K562 (cell line): ENCODE results near the gene PRR16. TPM values are rescaled to one million over a fixed set of nuclear protein-coding genes. Genes with fewer than 3 reads are reported as not detected.
A peak's percentile ranks its signal among the peaks of the same experiment; 100 is the strongest.

Experiments used
- ATAC-seq: fragments of 200-7000 bp; cut with Tn5 transposase; 3 replicates; pipeline ENCODE4 v1.9.1; 2020; ENCODE audit warnings: moderate library complexity
- BruUV-seq: library from RNA; stranded (reverse); fragments of 400-500 nt; replicated peaks from 2 replicates; lab custom pipeline; 2021; lab: Mats Ljungman, UMichigan
- CTCF ChIA-PET: fragments of 300-600 bp; formaldehyde crosslinking; extraction: SDS; loops from one replicate; lab custom pipeline; 2021; ENCODE audit warnings: low intra/inter-chr PET ratio; lab: Yijun Ruan, JAX
- POLR2A ChIA-PET: fragments of 300-600, 350-650 bp; sonication (Branson Sonifier 250); formaldehyde crosslinking; extraction: SDS; loops from one replicate; lab custom pipeline; 2021; ENCODE audit warnings: antibody characterized with exemption, inconsistent platforms; lab: Yijun Ruan, JAX
- DNase-seq, 4 experiments: peaks; one replicate each; pipeline versions ENCODE4 v3.0.0 to v3.0.0-alpha.2; 2011 to 2018; ENCODE audit warnings: low spot score in 3 of 4, mixed read lengths in 3 of 4; ENCODE audit errors: extremely low read depth in 1 of 4
- FAIRE-seq: peaks from 2 replicates; lab custom pipeline; 2011; peaks lifted over from hg19 to GRCh38; lab: Jason Lieb, UNC
- H2AFZ ChIP-seq: 2 replicates; pipeline ENCODE4 v1.6.0; 2011; ENCODE audit warnings: low read depth, low read length, control low read depth, inconsistent platforms
- H3K27ac ChIP-seq: fragments of 200-600 bp; 3 replicates; pipeline ENCODE4 v1.8.0; 2011; ENCODE audit warnings: low read depth, mild to moderate bottlenecking, control low read depth, inconsistent platforms, low read length, moderate library complexity, mixed read lengths; ENCODE audit errors: extremely low read depth
- H3K27me3 ChIP-seq, 2 experiments: fragments of 300-600 bp in 1 of 2; 2 replicates in 1 of 2; 3 replicates in 1 of 2; pipeline versions ENCODE4 v1.6.0 to v1.8.0; 2011; ENCODE audit warnings: inconsistent platforms in 2 of 2, low read length in 2 of 2, mild to moderate bottlenecking in 1 of 2, mixed read lengths in 1 of 2, moderate library complexity in 1 of 2; ENCODE audit not compliant: control insufficient read depth in 2 of 2, insufficient read depth in 2 of 2
- H3K36me3 ChIP-seq: fragments of 300-600 bp; 3 replicates; pipeline ENCODE4 v1.8.0; 2011; ENCODE audit warnings: mild to moderate bottlenecking, low read length, inconsistent platforms; ENCODE audit not compliant: control insufficient read depth, insufficient read depth
- H3K4me1 ChIP-seq, 2 experiments: fragments of 200-600 bp in 1 of 2; replicated peaks in 1 of 2; 2 replicates in 1 of 2; 3 replicates in 1 of 2; pipeline versions ENCODE4 v1.5.1 to v1.8.0; 2011; ENCODE audit warnings: inconsistent platforms in 2 of 2, low read length in 2 of 2, mild to moderate bottlenecking in 1 of 2, mixed read lengths in 1 of 2, moderate library complexity in 1 of 2; ENCODE audit not compliant: control insufficient read depth in 2 of 2, insufficient read depth in 2 of 2
- H3K4me2 ChIP-seq: 2 replicates; pipeline ENCODE4 v1.6.1; 2011; ENCODE audit warnings: low read length, control low read depth, inconsistent platforms, mixed read lengths; ENCODE audit not compliant: insufficient read depth
- H3K4me3 ChIP-seq: fragments of 200-600 bp; sonication (generic), shearing (Covaris generic); 2 replicates; pipeline ENCODE4 v1.5.1; 2016; ENCODE audit warnings: control low read depth, inconsistent platforms
- H3K79me2 ChIP-seq: fragments of 200-600 bp; 3 replicates; pipeline ENCODE4 v1.8.0; 2011; ENCODE audit warnings: low read length, inconsistent platforms; ENCODE audit not compliant: control insufficient read depth, insufficient read depth
- H3K9ac ChIP-seq, 2 experiments: 2 replicates each; pipeline versions ENCODE4 v1.6.0 to v1.6.1; 2011; ENCODE audit warnings: low read depth in 2 of 2, low read length in 2 of 2, control low read depth in 1 of 2, inconsistent platforms in 1 of 2, mild to moderate bottlenecking in 1 of 2, mixed read lengths in 1 of 2; ENCODE audit not compliant: insufficient read depth in 1 of 2
- H3K9me1 ChIP-seq: one replicate; pipeline ENCODE4 v1.6.0; 2011; ENCODE audit warnings: inconsistent platforms, mild to moderate bottlenecking, low read length, moderate library complexity; ENCODE audit not compliant: control insufficient read depth, insufficient read depth
- H3K9me3 ChIP-seq: replicated peaks from 2 replicates; pipeline ENCODE4 v1.5.1; 2011; ENCODE audit warnings: low read depth, low read length, inconsistent platforms; ENCODE audit not compliant: control insufficient read depth, insufficient read depth
- H4K20me1 ChIP-seq: replicated peaks from 2 replicates; pipeline ENCODE4 v1.6.1; 2011; ENCODE audit warnings: low read length, inconsistent platforms, mixed read lengths; ENCODE audit not compliant: control insufficient read depth, insufficient read depth
- ATF7 ChIP-seq: fragments of 450-650 bp; IDR thresholded peaks from 2 replicates; pipeline ENCODE4 v1.7.1; 2014; ENCODE audit warnings: mild to moderate bottlenecking, moderate library complexity
- BRCA1 ChIP-seq, 2 experiments: fragments of 450-650 bp in 1 of 2; sonication (generic) in 1 of 2; formaldehyde crosslinking in 1 of 2; IDR thresholded peaks; 2 replicates each; pipeline versions ENCODE4 v1.5.0 to v1.6.1; 2017 to 2020; ENCODE audit warnings: mild to moderate bottlenecking in 1 of 2, missing genetic modification reagents in 1 of 2
- E2F6 ChIP-seq, 2 experiments: IDR thresholded peaks; 2 replicates each; pipeline ENCODE4 v1.6.1; 2011; ENCODE audit warnings: borderline replicate concordance in 1 of 2, control low read depth in 1 of 2, low read depth in 1 of 2, low read length in 1 of 2, mild to moderate bottlenecking in 1 of 2, mixed read lengths in 1 of 2, moderate library complexity in 1 of 2; ENCODE audit not compliant: insufficient read depth in 1 of 2, insufficient read length in 1 of 2, poor library complexity in 1 of 2, severe bottlenecking in 1 of 2; ENCODE audit errors: extremely low read depth in 1 of 2
- MTA3 ChIP-seq: fragments of 450-650 bp; formaldehyde crosslinking; IDR thresholded peaks from 2 replicates; pipeline ENCODE4 v1.6.1; 2017; ENCODE audit warnings: mild to moderate bottlenecking, borderline replicate concordance
- RBM17 ChIP-seq: fragments of 200-400 bp; formaldehyde crosslinking; IDR thresholded peaks from 2 replicates; pipeline ENCODE4 v1.6.1; 2017; ENCODE audit warnings: low read depth, mild to moderate bottlenecking, low read length, borderline replicate concordance
- U2AF2 ChIP-seq: fragments of 200-400 bp; formaldehyde crosslinking; optimal IDR thresholded peaks from 2 replicates; pipeline ENCODE3; 2017; ENCODE audit warnings: low read depth, mild to moderate bottlenecking, low read length
- ZFP1 ChIP-seq: fragments of 450-650 bp; formaldehyde crosslinking; IDR thresholded peaks from 2 replicates; pipeline ENCODE4 v1.4.0; 2020; ENCODE audit warnings: mild to moderate bottlenecking, mixed read lengths
- ZNF133 ChIP-seq: fragments of 250-450 bp; sonication (Bioruptor Pico); IDR thresholded peaks from 2 replicates; pipeline ENCODE4 v1.4.0; 2020; ENCODE audit warnings: mild to moderate bottlenecking
- ZNF354B ChIP-seq: fragments of 250-450 bp; sonication (Bioruptor Pico); IDR thresholded peaks from 2 replicates; pipeline ENCODE4 v1.4.0; 2020
- WGBS: fragments of 100-300 bp; shearing (Covaris generic); methylation state at CpG from one replicate; pipeline ENCODE4 v1.1.6; 2016; ENCODE audit warnings: low coverage, mixed read lengths; ENCODE audit not compliant: insufficient coverage; ENCODE audit errors: missing lambda C conversion rate; 5-methylcytosine and 5-hydroxymethylcytosine counted together
- in situ Hi-C: fragments of 300-500 bp; cut with MboI; formaldehyde crosslinking; loops from 4 replicates; pipeline ENCODE4 v1.15.0; 2018; ENCODE audit warnings: inconsistent platforms, mixed read lengths
- intact Hi-C: fragments of 100-400 bp; cut with micrococcal nuclease; formaldehyde crosslinking; loops from 2 replicates; pipeline ENCODE4 v1.14.2; 2022
- polyA plus RNA-seq, 8 experiments: library from polyadenylated mRNA; depleted of rRNA in 4 of 8; stranded (reverse) in 5 of 8; unstranded in 3 of 8; fragments of >200 nt; fragmentation: Nextera tagmentation in 2 of 8; fragmentation: Illumina TruSeq in 1 of 8; extraction: Ambion mirVana in 2 of 8; extraction: Trizol in 1 of 8; gene quantifications; 2 replicates each; pipeline versions ENCODE4 v1.2.1 to v1.2.3, GENCODE V29; 2011 to 2014; ENCODE audit warnings: inconsistent platforms in 1 of 8, missing spikeins in 1 of 8
- total RNA-seq, 7 experiments: library from RNA; depleted of rRNA in 6 of 7; stranded (reverse); fragments of >200 nt in 6 of 7; fragmentation: Illumina TruSeq in 2 of 7; extraction: Trizol in 2 of 7; gene quantifications; 2 replicates each; pipeline versions ENCODE4 v1.2.1 to v1.2.3, GENCODE V29; 2011 to 2021; ENCODE audit warnings: low replicate concordance in 1 of 7

PRR16 gene
- total and polyA plus RNA-seq, 9 of the 15 experiments (the other 6 are each of a cell fraction or from before 2014, with no cell fraction given), result 0.61 to 10.1 (median 3.3) TPM

- ATAC-seq (no peak), DNase-seq (no peak), FAIRE-seq (no peak)
- Histone ChIP-seq H3K4me2 (no peak overlapping the region), H3K9me1 (no peaks in the 10 kb centered on the region), H3K79me2 (peaks cover 25% of the 10 kb centered on the region), H3K27ac (no peak overlapping the region; the same call in 2 of the 3 replicates), H3K4me3 (no peak overlapping the region), H2AFZ (no peak overlapping the region), H3K9me3 (no peaks in the 10 kb centered on the region), H3K27me3 (no peaks in the 10 kb centered on the region), H4K20me1 (no peaks in the 10 kb centered on the region), H3K9ac (no peak overlapping the region), H3K4me1 (0 out of 5 replicates have a peak, but pooled peaks cover 0 to 2% of the 10 kb centered on the region in 2 experiments), H3K36me3 (no peaks in the 10 kb centered on the region)
- BruUV-seq, result no TSS peak
- in situ Hi-C loops, result no loop called here
- no peak for TF ChIP-seq BRCA1 (IDR thresholded peaks at IDR 0.05)
- TF ChIP-seq BRCA1 (CRISPR knock-in tag; IDR thresholded peaks at IDR 0.05), result no peak
- TF ChIP-seq ZNF354B, result no peak
- intact Hi-C loops, result no loop called here
- CTCF ChIA-PET, result no interaction called here
- WGBS, result 27% methylated on average over 1 of the region's 1 CpG
- POLR2A ChIA-PET, result interaction anchor here (0.6 kb wide), 1 partner anchor 53 kb away, joined by 3 read pairs; no protein-coding TSS in a partner anchor
These were observed 12.0 kb downstream of the PRR16 start for GRCh38 chr5:120476063-120476462.

- DNase-seq, result no peak
These were observed 15.0 kb downstream of the PRR16 start for GRCh38 chr5:120479066-120479465.

More at GRCh38 chr5:120479066-120479465, 15.0 kb downstream of the PRR16 start:
- Histone ChIP-seq H3K4me1 (0 out of 5 replicates have a peak, but pooled peaks cover 0 to 2% of the 10 kb centered on the region in 2 experiments), H3K36me3 (no peaks in the 10 kb centered on the region), H3K9me3 (no peaks in the 10 kb centered on the region), H3K27ac (no peak overlapping the region), H3K9ac (no peak overlapping the region), H3K9me1 (no peaks in the 10 kb centered on the region), H3K4me2 (no peak overlapping the region), H2AFZ (no peak overlapping the region), H3K27me3 (no peaks in the 10 kb centered on the region), H3K79me2 (peaks cover 6% of the 10 kb centered on the region; the same call in 2 of the 3 replicates), H4K20me1 (no peaks in the 10 kb centered on the region), H3K4me3 (no peak overlapping the region)
- ChIA-PET POLR2A (no interaction called here), CTCF (no interaction called here)
- WGBS, result 13% methylated on average over 4 of the region's 4 CpGs
- in situ Hi-C loops, result no loop called here
- intact Hi-C loops, result no loop called here
- TF ChIP-seq ATF7, result no peak
- no peak for TF ChIP-seq U2AF2
- TF ChIP-seq E2F6 (IDR thresholded peaks at IDR 0.05; ENCODE audit: borderline replicate concordance in 1 of 2, extremely low read depth in 1 of 2, insufficient read depth in 1 of 2, insufficient read length in 1 of 2, low read depth in 1 of 2, low read length in 1 of 2, poor library complexity in 1 of 2, severe bottlenecking in 1 of 2), result no peak
- no peak for TF ChIP-seq ZNF133 (CRISPR knock-in tag)
- no peak for TF ChIP-seq MTA3
- no peak for TF ChIP-seq ZFP1 (CRISPR knock-in tag)
- no peak for TF ChIP-seq RBM17
- ATAC-seq (peak; percentile 53), FAIRE-seq (no peak)
- BruUV-seq, result no TSS peak
